Panc1 (cell line): ENCODE data around the gene PRKCA.

Experiments used
- CTCF ChIP-seq: fragments of 450-650 bp; IDR thresholded peaks from 2 replicates; pipeline ENCODE4 v1.5.1; 2017; ENCODE audit warnings: mild to moderate bottlenecking
- SIN3A ChIP-seq: IDR thresholded peaks from 2 replicates; pipeline ENCODE4 v1.6.1; 2012; ENCODE audit warnings: low read depth, mild to moderate bottlenecking, low read length, moderate library complexity, borderline replicate concordance; ENCODE audit not compliant: insufficient read depth

GRCh38 chr17:66571745-66572144 lies 269.3 kb downstream of the PRKCA start:
- TF ChIP-seq SIN3A = no peak
- TF ChIP-seq CTCF = no peak
